Tibial nerve (tissue), 4 donors: Measurements from ENCODE around the gene GFM2. TPM values are rescaled to one million over a fixed set of nuclear protein-coding genes. Genes with fewer than 3 reads are reported as not detected.

Experiments
- DNase-seq, 2 donors: peaks; one replicate each; pipeline ENCODE4 v3.0.0-alpha.2; 2019; ENCODE audit warnings: low spot score in 2 of 2
- H3K27ac ChIP-seq, 4 donors: fragments of 200-600 bp; sonication (generic) in 3 of 4; one replicate each; pipeline ENCODE4 v1.5.1; 2017 to 2019; ENCODE audit warnings: mild to moderate bottlenecking in 1 of 4
- H3K27me3 ChIP-seq, 2 donors: fragments of 200-600 bp; sonication (generic) in 1 of 2; one replicate each; pipeline versions ENCODE4 v1.5.1 to v1.6.0; 2017 to 2019
- H3K36me3 ChIP-seq, 3 donors: fragments of 200-600 bp; sonication (generic); one replicate each; pipeline ENCODE4 v1.5.1; 2018 to 2019
- H3K4me1 ChIP-seq, 4 donors: fragments of 200-600 bp; sonication (generic) in 3 of 4; one replicate each; pipeline ENCODE4 v1.5.1; 2017 to 2019
- H3K4me3 ChIP-seq, 4 donors: fragments of 200-600 bp; sonication (generic) in 3 of 4; one replicate each; pipeline ENCODE4 v1.5.1; 2017 to 2019; ENCODE audit warnings: mild to moderate bottlenecking in 1 of 4, moderate library complexity in 1 of 4
- H3K9me3 ChIP-seq, 4 donors: fragments of 200-600 bp; sonication (generic) in 3 of 4; one replicate each; pipeline ENCODE4 v1.5.1; 2017 to 2019
- CTCF ChIP-seq, 5 experiments: fragments of 200-600 bp in 3 of 5; fragments of 450-650 bp in 2 of 5; sonication (generic) in 3 of 5; IDR thresholded peaks; one replicate each; pipeline ENCODE4 v1.5.1; 2016 to 2019; ENCODE audit warnings: antibody characterized with exemption in 5 of 5, mild to moderate bottlenecking in 3 of 5, moderate library complexity in 2 of 5
- EP300 ChIP-seq, 2 donors: sonication (generic); formaldehyde crosslinking; IDR thresholded peaks; one replicate each; pipeline ENCODE4 v1.6.1; 2017; ENCODE audit warnings: antibody characterized with exemption in 2 of 2, mild to moderate bottlenecking in 1 of 2
- POLR2A ChIP-seq, 2 donors: fragments of 450-650 bp; IDR thresholded peaks; one replicate each; pipeline ENCODE4 v1.6.1; 2017; ENCODE audit warnings: antibody characterized with exemption in 2 of 2, mild to moderate bottlenecking in 2 of 2, moderate library complexity in 2 of 2
- WGBS, 2 donors: methylation state at CpG; one replicate each; pipeline ENCODE4 v1.1.5; 2018; 5-methylcytosine and 5-hydroxymethylcytosine counted together
- total RNA-seq, 4 donors: library from RNA; depleted of rRNA; stranded (reverse); fragments of >200 nt; gene quantifications; one replicate each; pipeline ENCODE4 v1.1.0, GENCODE V29; 2016

The GFM2 gene
- total RNA-seq, result 10 to 100 TPM; 15.5 to 19.7 (median 16.7) TPM

- TF ChIP-seq POLR2A (IDR thresholded peaks at IDR 0.05), result no peak
- TF ChIP-seq CTCF (IDR thresholded peaks at IDR 0.05), result peak in 1 of 5 experiments; percentile 30
- TF ChIP-seq EP300 (IDR thresholded peaks at IDR 0.05), result peak; percentile 63 to 90
- 0 to 1% methylated on average over 45 to 51 of the region's 54 CpGs for WGBS, 2 donors
- Histone ChIP-seq H3K27ac (peak within 1 kb of the TSS; percentile 23 to 86 (median 78)), H3K36me3 (peaks cover 0 to 31% (median 13%) of the 10 kb centered on the region in 3 donors), H3K9me3 (no peaks in the 10 kb centered on the region), H3K27me3 (no peaks in the 10 kb centered on the region), H3K4me1 (peaks cover 0 to 45% (median 22%) of the 10 kb centered on the region in 4 donors), H3K4me3 (peak within 1 kb of the TSS; percentile 67 to 86 (median 82))
- DNase-seq, result peak; percentile 81 to 93
These were observed at the start of gene GFM2, which contains the start of gene NSA2 for GRCh38 chr5:74766849-74767578. GFM2 (minus strand) TSS chr5:74767117; CDS start chr5:74763742, 3,375 bp downstream. NSA2 (plus strand) TSS chr5:74767249; CDS start chr5:74767361, 112 bp downstream.

- Histone ChIP-seq H3K4me3 (no peak overlapping the region), H3K4me1 (no peaks in the 10 kb centered on the region), H3K9me3 (no peaks in the 10 kb centered on the region), H3K27me3 (no peaks in the 10 kb centered on the region), H3K36me3 (no peaks in the 10 kb centered on the region), H3K27ac (no peak overlapping the region)
- TF ChIP-seq POLR2A (IDR thresholded peaks at IDR 0.05) (no peak), CTCF (IDR thresholded peaks at IDR 0.05) (no peak), EP300 (IDR thresholded peaks at IDR 0.05) (no peak)
- 95 to 97% methylated on average over 4 of the region's 4 CpGs for WGBS, 2 donors
- DNase-seq, result no peak
These were observed 44.0 kb upstream of the GFM2 start for GRCh38 chr5:74810915-74811314.

- TF ChIP-seq CTCF (IDR thresholded peaks at IDR 0.05) (no peak), EP300 (IDR thresholded peaks at IDR 0.05) (no peak), POLR2A (IDR thresholded peaks at IDR 0.05) (no peak)
- no peaks in the 10 kb centered on the region for H3K4me1 ChIP-seq
- H3K27me3 ChIP-seq, result no peaks in the 10 kb centered on the region
- H3K9me3 ChIP-seq, result no peaks in the 10 kb centered on the region
- H3K27ac ChIP-seq, result no peak overlapping the region
- H3K36me3 ChIP-seq, result no peaks in the 10 kb centered on the region
- no peak overlapping the region for H3K4me3 ChIP-seq
- WGBS, 2 donors, result 27 to 31% methylated on average over 1 of the region's 1 CpG
- DNase-seq, result no peak
These were observed 35.0 kb upstream of the GFM2 start for GRCh38 chr5:74801941-74802340.

GRCh38 chr5:74801197-74801596, 34.3 kb upstream of the GFM2 start:
- Histone ChIP-seq H3K36me3 (no peaks in the 10 kb centered on the region), H3K4me1 (no peaks in the 10 kb centered on the region), H3K4me3 (no peak overlapping the region), H3K27ac (no peak overlapping the region), H3K9me3 (no peaks in the 10 kb centered on the region), H3K27me3 (no peaks in the 10 kb centered on the region)
- no peak for DNase-seq
- 63 to 71% methylated on average over 3 of the region's 3 CpGs for WGBS, 2 donors
- no peak for TF ChIP-seq POLR2A (IDR thresholded peaks at IDR 0.05)
- TF ChIP-seq CTCF (IDR thresholded peaks at IDR 0.05), result no peak
- TF ChIP-seq EP300 (IDR thresholded peaks at IDR 0.05), result no peak
